Lung (tissue), 12 donors: Measurements from ENCODE around the gene THRA. TPM values are rescaled to one million over a fixed set of nuclear protein-coding genes. Genes with fewer than 3 reads are reported as not detected.

Experiments
- ATAC-seq: fragments of 200-7000 bp; cut with Tn5 transposase; one replicate; pipeline ENCODE4 v1.9.1; 2020; ENCODE audit warnings: moderate number of reproducible peaks; ENCODE audit not compliant: insufficient read depth, low FRiP score
- DNase-seq, 3 donors: peaks; one replicate each; pipeline ENCODE4 v3.0.0-alpha.2; 2013 to 2017
- H3K27ac ChIP-seq, 2 donors: one replicate each; pipeline ENCODE4 v1.5.1; 2013; ENCODE audit warnings: mild to moderate bottlenecking in 2 of 2, moderate library complexity in 2 of 2, control low read depth in 1 of 2, inconsistent platforms in 1 of 2, low read depth in 1 of 2, low read length in 1 of 2
- H3K27me3 ChIP-seq, 3 donors: one replicate each; pipeline ENCODE4 v1.5.1; 2013; ENCODE audit warnings: low read length in 2 of 3; ENCODE audit not compliant: control insufficient read depth in 3 of 3, insufficient read depth in 3 of 3
- H3K36me3 ChIP-seq, 4 donors: one replicate each; pipeline ENCODE4 v1.5.1; 2013; ENCODE audit warnings: low read length in 4 of 4, mild to moderate bottlenecking in 1 of 4, moderate library complexity in 1 of 4; ENCODE audit not compliant: control insufficient read depth in 4 of 4, insufficient read depth in 4 of 4
- H3K4me1 ChIP-seq, 5 donors: one replicate each; pipeline ENCODE4 v1.5.1; 2013; ENCODE audit warnings: low read length in 5 of 5, mild to moderate bottlenecking in 2 of 5, moderate library complexity in 1 of 5; ENCODE audit not compliant: control insufficient read depth in 5 of 5, insufficient read depth in 5 of 5
- H3K4me3 ChIP-seq: one replicate; pipeline ENCODE4 v1.5.1; 2013; ENCODE audit warnings: mild to moderate bottlenecking, control low read depth, moderate library complexity
- H3K9ac ChIP-seq, 2 donors: one replicate each; pipeline ENCODE4 v1.5.1; 2013; ENCODE audit warnings: low read length in 2 of 2, control low read depth in 1 of 2; ENCODE audit not compliant: insufficient read depth in 1 of 2
- H3K9me3 ChIP-seq, 4 donors: one replicate each; pipeline ENCODE4 v1.5.1; 2013; ENCODE audit warnings: low read length in 3 of 4, mild to moderate bottlenecking in 1 of 4, moderate library complexity in 1 of 4; ENCODE audit not compliant: control insufficient read depth in 4 of 4, insufficient read depth in 3 of 4
- CTCF ChIP-seq: IDR thresholded peaks from 2 replicates; pipeline ENCODE4 v1.5.1; 2012; ENCODE audit warnings: mild to moderate bottlenecking; ENCODE audit errors: control extremely low read depth, extremely low read depth
- WGBS, 2 donors: extraction: QIAGEN DNeasy Blood & Tissue Kit; methylation state at CpG; one replicate each; pipeline ENCODE4 v1.1.7; 2013; 5-methylcytosine and 5-hydroxymethylcytosine counted together
- polyA plus RNA-seq, 2 donors: library from polyadenylated mRNA; stranded (reverse); fragments of 200-250 nt; gene quantifications; one replicate each; pipeline ENCODE4 v1.2.1, GENCODE V29; 2013
- total RNA-seq, 2 donors: library from RNA; depleted of rRNA in 1 of 2; stranded (reverse); fragments of >200 nt in 1 of 2; gene quantifications; one replicate each; pipeline ENCODE4 v1.2.1, GENCODE V29; 2014 to 2021
- donor health status: control.
- donor health status: control.
- donor health status: Bipolar disorder and iron deficiency.
- donor health status: healthy.
- donor health status: DM: yes; HTN: yes; CAD: no.

THRA gene
- total and polyA plus RNA-seq, 4 donors, result 28.5 to 55.9 (median 37.5) TPM

- peaks cover 0 to 3% (median 0%) of the 10 kb centered on the region in 3 donors for H3K27me3 ChIP-seq
- no peak for TF ChIP-seq CTCF
- H3K27ac ChIP-seq, result peak overlapping the region; percentile 58 to 75
- peak overlapping the region in 1 of 2 donors; percentile 34 for H3K9ac ChIP-seq
- no peak for ATAC-seq
- peaks cover 0 to 2% (median 0%) of the 10 kb centered on the region in 4 donors for H3K36me3 ChIP-seq
- peaks cover 3 to 19% (median 7%) of the 10 kb centered on the region in 5 donors for H3K4me1 ChIP-seq
- WGBS, 2 donors, result 47 to 63% methylated on average over 8 of the region's 8 CpGs
- peak in 2 of 3 donors; percentile 54 to 66 for DNase-seq
- H3K9me3 ChIP-seq, result no peaks in the 10 kb centered on the region
- no peak overlapping the region for H3K4me3 ChIP-seq
These were observed 4.5 kb upstream of the THRA start for GRCh38 chr17:40058186-40058784.

- Histone ChIP-seq H3K27me3 (peaks cover 0 to 3% (median 0%) of the 10 kb centered on the region in 3 donors), H3K4me3 (no peak overlapping the region), H3K4me1 (peaks cover 0 to 14% (median 5%) of the 10 kb centered on the region in 5 donors), H3K9me3 (no peaks in the 10 kb centered on the region), H3K36me3 (peaks cover 0 to 2% (median 0%) of the 10 kb centered on the region in 4 donors), H3K27ac (peak overlapping the region; percentile 58 to 75), H3K9ac (no peak overlapping the region)
- WGBS, 2 donors, result 96 to 100% methylated on average over 1 of the region's 1 CpG
- DNase-seq (no peak), ATAC-seq (no peak)
- TF ChIP-seq CTCF, result no peak
These were observed 3.9 kb upstream of the THRA start for GRCh38 chr17:40058865-40059264.

GRCh38 chr17:40059729-40060475 is 2.9 kb upstream of the THRA start:
- no peak for ATAC-seq
- TF ChIP-seq CTCF, result no peak
- peaks cover 8 to 20% (median 12%) of the 10 kb centered on the region in 5 donors for H3K4me1 ChIP-seq
- no peaks in the 10 kb centered on the region for H3K9me3 ChIP-seq
- no peaks in the 10 kb centered on the region for H3K36me3 ChIP-seq
- H3K9ac ChIP-seq, result no peak overlapping the region
- no peak for DNase-seq
- peak overlapping the region in 1 of 2 donors; percentile 26 for H3K27ac ChIP-seq
- WGBS, 2 donors, result 77 to 89% methylated on average over 8 of the region's 8 CpGs
- no peak overlapping the region for H3K4me3 ChIP-seq
- peaks cover 0 to 3% (median 0%) of the 10 kb centered on the region in 3 donors for H3K27me3 ChIP-seq
